GM12892 (cell line): ENCODE results near the gene ATP7B.

Experiments used
- POLR2A ChIP-seq: IDR thresholded peaks from 2 replicates; pipeline ENCODE4 v1.6.1; 2011; ENCODE audit warnings: low read depth, low read length, control low read depth
- POLR2AphosphoS5 ChIP-seq: IDR thresholded peaks from 2 replicates; pipeline ENCODE4 v1.6.1; 2011; ENCODE audit warnings: low read depth, low read length, control low read depth

DNA sequence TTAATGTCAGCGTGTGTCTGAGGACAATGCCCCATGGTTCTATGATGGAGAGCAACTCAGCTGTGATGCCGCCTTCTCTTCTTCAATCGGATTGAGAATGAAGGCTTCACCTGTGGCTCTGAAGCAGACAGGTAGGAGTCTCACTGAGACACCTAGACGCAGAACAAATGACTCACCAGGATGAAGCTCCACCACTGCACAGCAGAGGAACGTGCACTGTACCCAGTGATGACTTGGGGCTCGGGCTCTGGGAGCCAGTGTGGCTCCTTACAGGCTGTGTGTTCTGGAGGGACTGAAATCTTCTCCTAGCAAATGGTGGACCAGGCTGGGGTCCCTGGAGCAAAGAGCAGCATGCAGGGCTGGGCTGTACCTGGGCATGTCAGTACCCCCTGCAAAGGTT, 105.5 kb downstream of the ATP7B start:
- TF ChIP-seq POLR2A, result no peak
- no peak for TF ChIP-seq POLR2AphosphoS5
